HEK293T (cell line): ENCODE results near the gene ARHGAP26.

Experiments
- CTCF ChIA-PET: fragments of 350-600 bp; formaldehyde crosslinking; extraction: SDS; loops from one replicate; lab custom pipeline; 2021; ENCODE audit warnings: antibody characterized with exemption, inconsistent platforms; lab: Yijun Ruan, JAX
- POLR2A ChIA-PET: fragments of 350-600 bp; formaldehyde crosslinking; extraction: SDS; loops from one replicate; lab custom pipeline; 2020; ENCODE audit warnings: antibody characterized with exemption, inconsistent platforms; lab: Yijun Ruan, JAX
- DNase-seq: peaks from one replicate; pipeline ENCODE4 v3.0.0; 2012; ENCODE audit warnings: mixed read lengths; ENCODE audit errors: extremely low spot score
- ARNT ChIP-seq: fragments of 450-650 bp; IDR thresholded peaks from 2 replicates; pipeline ENCODE4 v1.6.1; 2017; ENCODE audit warnings: mild to moderate bottlenecking
- CTBP1 ChIP-seq: fragments of 450-650 bp; IDR thresholded peaks from 2 replicates; pipeline ENCODE4 v1.6.1; 2016; ENCODE audit warnings: borderline replicate concordance
- ELF4 ChIP-seq: fragments of 450-650 bp; IDR thresholded peaks from 2 replicates; pipeline ENCODE4 v1.6.1; 2017; ENCODE audit warnings: antibody characterized with exemption
- FOXA1 ChIP-seq: fragments of 450-650 bp; IDR thresholded peaks from 2 replicates; pipeline ENCODE4 v1.6.1; 2016; ENCODE audit warnings: mild to moderate bottlenecking
- FOXK2 ChIP-seq: fragments of 450-650 bp; IDR thresholded peaks from 2 replicates; pipeline ENCODE4 v1.6.1; 2016; ENCODE audit warnings: mild to moderate bottlenecking
- FOXM1 ChIP-seq: fragments of 450-650 bp; IDR thresholded peaks from 2 replicates; pipeline ENCODE4 v1.6.1; 2017; ENCODE audit warnings: mild to moderate bottlenecking, borderline replicate concordance
- HDGF ChIP-seq: fragments of 450-650 bp; IDR thresholded peaks from 2 replicates; pipeline ENCODE4 v1.6.1; 2017; ENCODE audit warnings: antibody characterized with exemption, borderline replicate concordance
- L3MBTL2 ChIP-seq: fragments of 450-650 bp; conservative IDR thresholded peaks from 2 replicates; pipeline ENCODE4 v1.6.1; 2016; ENCODE audit warnings: mild to moderate bottlenecking
- NFRKB ChIP-seq: fragments of 450-650 bp; IDR thresholded peaks from 2 replicates; pipeline ENCODE4 v1.6.1; 2016; ENCODE audit warnings: mild to moderate bottlenecking, moderate library complexity
- PKNOX1 ChIP-seq: fragments of 450-650 bp; IDR thresholded peaks from 2 replicates; pipeline ENCODE4 v1.6.1; 2016
- SP1 ChIP-seq: fragments of 450-650 bp; IDR thresholded peaks from 2 replicates; pipeline ENCODE4 v1.6.1; 2017
- SUZ12 ChIP-seq: fragments of 450-650 bp; IDR thresholded peaks from 2 replicates; pipeline ENCODE4 v1.6.1; 2016; ENCODE audit warnings: mild to moderate bottlenecking
- TARDBP ChIP-seq: fragments of 450-650 bp; IDR thresholded peaks from 2 replicates; pipeline ENCODE4 v1.6.1; 2016
- ZNF384 ChIP-seq: fragments of 450-650 bp; IDR thresholded peaks from 2 replicates; pipeline ENCODE4 v1.6.1; 2016

ARHGAP26 gene

GRCh38 chr5:143016777-143017516, 246.8 kb downstream of the ARHGAP26 start:
- CTCF ChIA-PET: interaction anchor here (0.6 to 0.9 kb wide), 6 partner anchors 35 to 1169 kb away, joined by 3 to 6 read pairs (median 4); no protein-coding TSS in a partner anchor

DNA sequence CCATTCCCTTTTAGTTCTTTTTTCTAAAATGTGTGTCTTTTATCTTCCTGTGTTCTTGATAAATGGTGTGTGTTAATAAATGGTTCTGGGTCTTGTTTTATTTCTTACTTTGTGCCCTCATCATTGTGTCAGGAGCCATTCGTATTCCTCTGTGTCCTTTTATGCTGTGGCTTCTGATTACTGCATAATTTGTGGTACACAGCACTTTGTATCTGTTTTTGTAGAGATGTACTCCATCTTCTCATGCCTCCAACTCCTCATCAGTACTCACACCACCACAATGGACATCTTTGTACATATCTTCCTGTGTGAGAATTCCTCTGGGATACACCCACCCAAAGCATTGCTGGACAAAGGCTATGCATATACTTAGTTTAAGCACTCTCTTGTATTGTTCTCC, 247.4 kb downstream of the ARHGAP26 start:
- ChIA-PET POLR2A (no interaction called here), CTCF (no interaction called here)
- DNase-seq: no peak
- TF ChIP-seq ARNT: no peak
- no peak for TF ChIP-seq FOXK2
- TF ChIP-seq L3MBTL2: no peak
- TF ChIP-seq TARDBP: no peak
- no peak for TF ChIP-seq ELF4
- TF ChIP-seq SP1: no peak
- no peak for TF ChIP-seq ZNF384
- TF ChIP-seq HDGF: no peak

More at GRCh38 chr5:143016777-143017516, 246.8 kb downstream of the ARHGAP26 start:
- DNase-seq: peak; percentile 42
- no peak for TF ChIP-seq ELF4
- TF ChIP-seq HDGF: no peak
- no peak for TF ChIP-seq SP1
- POLR2A ChIA-PET: no interaction called here

- TF ChIP-seq NFRKB (no peak), ARNT (no peak), FOXK2 (no peak), SP1 (no peak), SUZ12 (no peak), FOXM1 (no peak), TARDBP (no peak), PKNOX1 (no peak), HDGF (no peak), FOXA1 (no peak)
- CTCF ChIA-PET: interaction anchor here (0.7 kb wide), 1 partner anchor 812 kb away, joined by 3 read pairs; no protein-coding TSS in a partner anchor
Observed at GRCh38 chr5:143017992-143018391, 247.8 kb downstream of the ARHGAP26 start.

GRCh38 chr5:143019157-143019556, 249.0 kb downstream of the ARHGAP26 start:
- CTCF ChIA-PET: no interaction called here
- POLR2A ChIA-PET: no interaction called here
- no peak for DNase-seq
- TF ChIP-seq NFRKB (no peak), TARDBP (no peak), L3MBTL2 (no peak), ELF4 (no peak), SUZ12 (no peak), PKNOX1 (no peak), CTBP1 (no peak), ARNT (no peak)

More at GRCh38 chr5:143017992-143018391, 247.8 kb downstream of the ARHGAP26 start:
- POLR2A ChIA-PET: no interaction called here
- DNase-seq: no peak

DNA sequence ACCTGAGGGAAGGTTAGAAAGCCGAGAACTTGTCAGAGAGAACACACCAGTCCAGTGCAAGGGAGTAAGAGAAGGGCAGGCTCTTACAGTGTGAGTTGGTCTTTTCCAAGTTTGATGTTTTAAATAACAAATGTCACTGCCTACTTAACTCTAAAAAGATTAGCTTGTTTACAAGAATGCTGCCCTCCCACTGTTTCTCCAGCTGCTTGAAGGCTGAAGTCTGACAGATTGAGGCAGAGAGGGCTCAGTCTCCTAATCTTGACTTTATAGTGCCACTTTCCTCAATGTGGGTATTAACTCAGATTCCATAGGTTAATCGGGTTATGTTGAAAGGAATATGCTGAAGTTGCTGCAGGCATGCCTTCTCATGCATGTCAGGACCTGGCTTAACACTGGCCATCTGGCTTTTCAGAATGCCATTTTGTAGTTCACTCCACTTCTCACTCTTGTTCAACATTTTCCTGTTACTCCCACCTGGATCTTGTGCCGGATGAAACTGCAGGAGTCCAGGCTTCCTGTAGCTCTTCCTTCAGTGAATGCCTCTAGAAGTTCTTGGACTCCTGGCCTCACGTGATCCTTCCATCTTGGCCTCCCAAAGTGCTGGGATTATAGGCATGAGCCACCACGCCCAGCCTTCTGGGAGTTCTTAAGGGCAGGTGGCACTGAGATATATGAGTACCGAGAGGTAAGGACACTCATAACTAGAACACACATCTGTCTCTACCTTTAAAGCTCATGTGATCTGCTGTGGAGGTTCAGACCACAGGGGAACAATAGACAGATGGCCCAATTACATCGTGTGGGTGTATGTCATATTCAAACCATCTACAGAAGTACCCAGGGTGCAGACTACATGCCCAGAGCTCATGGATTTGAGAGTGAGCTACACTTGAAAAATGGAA, 249.7 kb downstream of the ARHGAP26 start:
- CTCF ChIA-PET: interaction anchor here (0.5 kb wide), 1 partner anchor 40 kb away, joined by 3 read pairs; no protein-coding TSS in a partner anchor
- no peak for TF ChIP-seq ZNF384
- TF ChIP-seq PKNOX1: 0 out of 2 replicates have a peak, but pooled peaks have one; percentile 34
- DNase-seq: no peak

DNA sequence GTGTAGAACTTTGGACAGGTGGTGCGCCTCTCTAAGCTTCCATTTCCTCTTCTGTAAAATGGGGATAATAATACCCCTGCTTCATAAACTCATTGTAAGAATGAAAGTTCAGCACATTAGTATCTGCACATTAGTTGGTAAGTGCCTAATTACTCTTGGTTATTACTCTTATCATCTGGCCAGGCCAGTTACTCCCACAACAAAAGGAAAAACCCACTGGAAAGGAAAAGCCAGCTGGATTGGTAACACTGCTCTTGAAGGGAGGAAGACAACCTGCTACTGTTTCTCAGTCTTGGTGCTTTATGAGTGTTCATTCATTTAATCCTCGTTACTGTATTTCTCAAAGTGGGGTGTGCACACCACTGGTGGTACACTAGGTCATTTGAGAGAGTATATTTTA, 251.4 kb downstream of the ARHGAP26 start:
- CTCF ChIA-PET: no interaction called here

More for the DNA sequence above, 249.7 kb downstream of the ARHGAP26 start:
- POLR2A ChIA-PET: interaction anchor here (0.6 kb wide), 1 partner anchor 9 kb away, joined by 3 read pairs; no protein-coding TSS in a partner anchor

More for the DNA sequence above, 251.4 kb downstream of the ARHGAP26 start:
- POLR2A ChIA-PET: no interaction called here
- no peak for TF ChIP-seq FOXA1
- TF ChIP-seq HDGF: no peak
- TF ChIP-seq ARNT: no peak
- no peak for TF ChIP-seq TARDBP
- TF ChIP-seq SUZ12: no peak
- no peak for DNase-seq
